Karpas-422 (cell line): ENCODE data around the gene MFSD2A. TPM values are rescaled to one million over a fixed set of nuclear protein-coding genes. Genes with fewer than 3 reads are reported as not detected.
"Not testable (repeated sequence)": the region's sequence is repeated elsewhere in the genome, so short reads cannot be mapped to it uniquely, and the experiment has no call there.

ENCODE experiments used
- DNase-seq: peaks from one replicate; pipeline ENCODE4 v3.0.0-alpha.2; 2015
- H2AFZ ChIP-seq: fragments of 200-600 bp; sonication (generic); 2 replicates; pipeline ENCODE4 v1.6.1; 2014; ENCODE audit warnings: antibody characterized with exemption, low read length, mixed read lengths
- H3K27ac ChIP-seq: fragments of 200-600 bp; sonication (generic); 2 replicates; pipeline ENCODE4 v1.5.1; 2014; ENCODE audit warnings: mild to moderate bottlenecking, low read length, moderate library complexity
- H3K27me3 ChIP-seq: fragments of 200-600 bp; sonication (generic); 2 replicates; pipeline ENCODE4 v1.6.1; 2014; ENCODE audit warnings: low read length, mixed read lengths
- H3K36me3 ChIP-seq: fragments of 200-600 bp; sonication (generic); 2 replicates; pipeline ENCODE4 v1.6.1; 2014; ENCODE audit warnings: low read length, mixed read lengths; ENCODE audit not compliant: insufficient read depth
- H3K4me1 ChIP-seq: fragments of 200-600 bp; sonication (generic); 2 replicates; pipeline ENCODE4 v1.6.1; 2014; ENCODE audit warnings: mild to moderate bottlenecking, low read length, mixed read lengths
- H3K4me2 ChIP-seq: fragments of 200-600 bp; sonication (generic); 2 replicates; pipeline ENCODE4 v1.6.1; 2014; ENCODE audit warnings: low read length, low read depth, mild to moderate bottlenecking; ENCODE audit not compliant: poor library complexity, severe bottlenecking
- H3K4me3 ChIP-seq: fragments of 200-600 bp; sonication (generic); 2 replicates; pipeline ENCODE4 v1.5.1; 2014; ENCODE audit warnings: mild to moderate bottlenecking, antibody characterized with exemption, low read length, mixed read lengths
- H3K79me2 ChIP-seq: fragments of 200-600 bp; sonication (generic); 2 replicates; pipeline ENCODE4 v1.6.1; 2014; ENCODE audit warnings: mild to moderate bottlenecking, low read length, mixed read lengths
- H3K9ac ChIP-seq: fragments of 200-600 bp; sonication (generic); 2 replicates; pipeline ENCODE4 v1.6.0; 2014; ENCODE audit warnings: low read length
- H3K9me2 ChIP-seq: fragments of 200-600 bp; sonication (generic), shearing (Covaris generic); replicated peaks from 2 replicates; pipeline ENCODE4 v1.6.0; 2014; ENCODE audit warnings: mild to moderate bottlenecking, low read length, moderate library complexity; ENCODE audit not compliant: insufficient read depth
- H3K9me3 ChIP-seq: fragments of 300-700, 200-600 bp; sonication (generic); 2 replicates; pipeline ENCODE4 v1.6.1; 2014; ENCODE audit warnings: low read length, mixed read lengths
- H4K20me1 ChIP-seq: fragments of 200-600 bp; sonication (generic); 2 replicates; pipeline ENCODE4 v1.6.1; 2014; ENCODE audit warnings: mild to moderate bottlenecking, antibody characterized with exemption, low read length, low read depth; ENCODE audit not compliant: insufficient read depth
- total RNA-seq: library from RNA; depleted of rRNA; stranded (reverse); fragments of >200 nt; shearing (Covaris generic); gene quantifications from 2 replicates; pipeline ENCODE4 v1.2.3, GENCODE V29; 2014; ENCODE audit warnings: low replicate concordance

The MFSD2A gene
- total RNA-seq, 1 experiment from 2014 or later = 20.8 TPM

DNA sequence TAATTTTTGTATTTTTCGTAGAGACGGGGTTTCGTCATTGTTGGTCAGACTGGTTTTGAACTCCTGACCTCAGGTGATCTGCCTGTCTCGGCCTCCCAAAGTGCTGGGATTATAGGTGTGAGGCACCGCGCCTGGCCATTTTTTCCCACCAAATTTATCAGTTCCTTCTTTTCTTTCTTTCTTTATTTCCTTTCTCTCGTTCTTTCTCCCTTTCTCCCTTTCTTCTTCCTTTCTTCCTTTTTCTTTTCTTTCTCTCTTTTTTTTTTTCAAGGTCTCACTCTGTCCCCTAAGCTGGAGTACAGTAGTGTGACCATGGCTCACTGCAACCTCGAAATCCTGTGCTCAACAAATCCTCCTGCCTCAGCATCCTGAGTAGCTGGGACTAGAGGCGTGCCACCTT is 26.4 kb downstream of the MFSD2A start:
- no peak overlapping the region for H3K9ac ChIP-seq
- H3K27ac ChIP-seq = no peak overlapping the region
- no peaks in the 10 kb centered on the region for H4K20me1 ChIP-seq
- no peaks in the 10 kb centered on the region for H3K9me3 ChIP-seq
- peaks cover 10% of the 10 kb centered on the region for H3K4me1 ChIP-seq
- no peaks in the 10 kb centered on the region for H3K36me3 ChIP-seq
- H3K27me3 ChIP-seq = no peaks in the 10 kb centered on the region
- H2AFZ ChIP-seq = no peak overlapping the region
- no peaks in the 10 kb centered on the region for H3K9me2 ChIP-seq
- no peak for DNase-seq
- no peak overlapping the region for H3K4me3 ChIP-seq
- no peaks in the 10 kb centered on the region for H3K79me2 ChIP-seq
- no peak overlapping the region for H3K4me2 ChIP-seq

- no peak overlapping the region for H3K4me2 ChIP-seq
- no peak overlapping the region for H3K4me3 ChIP-seq
- H3K79me2 ChIP-seq = no peaks in the 10 kb centered on the region
- H3K9me3 ChIP-seq = no peaks in the 10 kb centered on the region
- H3K36me3 ChIP-seq = no peaks in the 10 kb centered on the region
- no peaks in the 10 kb centered on the region for H3K9me2 ChIP-seq
- H2AFZ ChIP-seq = no peak overlapping the region
- no peak overlapping the region for H3K27ac ChIP-seq
- peaks cover 10% of the 10 kb centered on the region for H3K4me1 ChIP-seq
- no peaks in the 10 kb centered on the region for H4K20me1 ChIP-seq
- H3K9ac ChIP-seq = no peak overlapping the region
- no peaks in the 10 kb centered on the region for H3K27me3 ChIP-seq
- no peak for DNase-seq
Measured at GRCh38 chr1:39981945-39982344, 27.0 kb downstream of the MFSD2A start.

- not testable (repeated sequence) for H4K20me1 ChIP-seq
Measured at GRCh38 chr1:39984480-39984879, 29.5 kb downstream of the MFSD2A start.

DNA sequence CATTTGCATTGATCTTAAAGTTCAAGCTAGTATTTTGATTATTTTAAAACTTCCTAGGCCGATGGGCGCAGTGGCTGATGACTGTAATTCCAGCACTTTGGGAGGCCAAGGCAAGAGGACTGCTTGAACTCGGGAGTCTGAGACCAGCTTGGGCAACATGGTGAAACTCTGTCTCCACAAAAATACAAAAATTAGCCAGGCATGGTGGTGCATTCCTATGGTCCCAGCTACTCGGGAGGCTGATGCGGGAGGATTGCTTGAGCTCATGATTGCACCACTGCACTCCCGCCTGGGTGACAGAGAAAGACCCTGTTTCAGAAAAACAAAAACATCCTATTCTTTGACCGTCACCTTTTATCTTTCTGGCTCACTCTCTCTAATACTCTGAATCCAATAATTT is 30.0 kb downstream of the MFSD2A start:
- H3K27me3 ChIP-seq = no peaks in the 10 kb centered on the region
- H3K79me2 ChIP-seq = no peaks in the 10 kb centered on the region
- no peaks in the 10 kb centered on the region for H3K9me3 ChIP-seq
- H4K20me1 ChIP-seq = no peaks in the 10 kb centered on the region
- no peak overlapping the region for H3K4me3 ChIP-seq
- H3K4me1 ChIP-seq = peaks cover 4% of the 10 kb centered on the region
- no peak overlapping the region for H3K9ac ChIP-seq
- no peaks in the 10 kb centered on the region for H3K36me3 ChIP-seq
- no peak for DNase-seq
- no peak overlapping the region for H2AFZ ChIP-seq
- no peak overlapping the region for H3K4me2 ChIP-seq
- H3K9me2 ChIP-seq = no peaks in the 10 kb centered on the region
- no peak overlapping the region for H3K27ac ChIP-seq

More at GRCh38 chr1:39984480-39984879, 29.5 kb downstream of the MFSD2A start:
- not testable (repeated sequence) for H3K27me3 ChIP-seq, H3K4me1 ChIP-seq, H3K4me2 ChIP-seq, H3K9me2 ChIP-seq, H3K36me3 ChIP-seq, DNase-seq, H3K9me3 ChIP-seq, H3K27ac ChIP-seq, H3K79me2 ChIP-seq, H3K4me3 ChIP-seq, H2AFZ ChIP-seq, H3K9ac ChIP-seq

DNA sequence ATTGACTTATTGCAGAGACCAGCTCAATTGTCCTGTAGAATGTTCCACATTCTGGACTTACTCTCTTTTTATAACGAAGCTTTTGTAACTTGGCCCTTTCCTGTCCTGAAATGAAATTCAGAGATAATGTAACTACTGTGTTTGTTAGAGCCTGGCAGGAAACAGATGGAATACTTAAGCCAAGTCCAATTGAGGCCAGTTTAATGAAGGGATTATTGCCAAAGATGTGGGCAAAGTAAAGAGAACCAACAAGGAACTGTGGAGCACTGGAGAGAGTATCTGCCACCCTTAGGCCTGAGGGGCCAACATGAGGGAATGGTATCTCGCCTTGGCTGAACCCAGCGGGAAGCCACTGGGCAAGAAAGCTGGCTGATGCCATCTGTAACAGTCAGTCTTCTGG is 32.9 kb downstream of the MFSD2A start:
- H3K9me2 ChIP-seq = no peaks in the 10 kb centered on the region
- no peaks in the 10 kb centered on the region for H3K27me3 ChIP-seq
- no peaks in the 10 kb centered on the region for H4K20me1 ChIP-seq
- H3K27ac ChIP-seq = no peak overlapping the region
- H3K79me2 ChIP-seq = no peaks in the 10 kb centered on the region
- no peak overlapping the region for H3K9ac ChIP-seq
- H2AFZ ChIP-seq = no peak overlapping the region
- no peaks in the 10 kb centered on the region for H3K36me3 ChIP-seq
- no peak overlapping the region for H3K4me2 ChIP-seq
- DNase-seq = no peak
- H3K4me3 ChIP-seq = no peak overlapping the region
- no peaks in the 10 kb centered on the region for H3K4me1 ChIP-seq
- H3K9me3 ChIP-seq = no peaks in the 10 kb centered on the region

GRCh38 chr1:39988618-39989343 is 33.8 kb downstream of the MFSD2A start:
- Histone ChIP-seq H3K27ac (no peak overlapping the region), H3K9me3 (no peaks in the 10 kb centered on the region), H3K36me3 (no peaks in the 10 kb centered on the region)

DNA sequence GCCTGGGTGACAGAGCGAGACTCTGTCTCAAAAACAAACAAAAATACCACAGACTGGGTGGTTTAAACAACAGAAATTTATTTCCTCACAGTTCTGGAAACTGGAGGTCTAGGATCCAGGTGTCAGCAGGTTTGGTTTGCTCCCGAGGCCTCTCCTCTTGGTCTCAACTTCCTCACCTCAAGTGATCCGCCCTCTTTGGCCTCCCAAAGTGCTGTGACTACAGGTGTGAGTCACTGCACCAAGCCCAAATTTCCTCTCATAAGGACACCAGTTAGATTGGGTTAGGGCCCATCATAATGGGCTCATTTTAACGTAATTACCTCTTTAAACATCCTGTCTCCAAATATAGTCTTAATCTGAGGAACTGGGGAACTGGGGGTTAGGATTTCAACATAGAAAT is 35.5 kb downstream of the MFSD2A start:
- H3K4me2 ChIP-seq = no peak overlapping the region
- H4K20me1 ChIP-seq = no peaks in the 10 kb centered on the region
- H3K9me3 ChIP-seq = no peaks in the 10 kb centered on the region
- H3K27ac ChIP-seq = no peak overlapping the region
- H3K4me3 ChIP-seq = no peak overlapping the region
- H3K9me2 ChIP-seq = no peaks in the 10 kb centered on the region
- H3K79me2 ChIP-seq = no peaks in the 10 kb centered on the region
- no peak overlapping the region for H3K9ac ChIP-seq
- H3K27me3 ChIP-seq = no peaks in the 10 kb centered on the region
- DNase-seq = peak; percentile 12
- H2AFZ ChIP-seq = no peak overlapping the region
- H3K4me1 ChIP-seq = no peaks in the 10 kb centered on the region
- H3K36me3 ChIP-seq = no peaks in the 10 kb centered on the region

More at GRCh38 chr1:39988618-39989343, 33.8 kb downstream of the MFSD2A start:
- Histone ChIP-seq H3K27me3 (no peaks in the 10 kb centered on the region), H3K4me1 (no peaks in the 10 kb centered on the region), H3K9me2 (no peaks in the 10 kb centered on the region), H3K79me2 (no peaks in the 10 kb centered on the region), H3K9ac (no peak overlapping the region), H3K4me2 (no peak overlapping the region), H2AFZ (no peak overlapping the region), H3K4me3 (no peak overlapping the region), H4K20me1 (no peaks in the 10 kb centered on the region)
- no peak for DNase-seq

GRCh38 chr1:39992234-39992633 is 37.3 kb downstream of the MFSD2A start:
- no peak for DNase-seq
- Histone ChIP-seq H2AFZ (no peak overlapping the region), H3K9me2 (no peaks in the 10 kb centered on the region), H3K9ac (no peak overlapping the region), H3K27ac (no peak overlapping the region), H3K27me3 (no peaks in the 10 kb centered on the region), H3K9me3 (no peaks in the 10 kb centered on the region), H4K20me1 (no peaks in the 10 kb centered on the region), H3K4me2 (no peak overlapping the region), H3K4me1 (peaks cover 14% of the 10 kb centered on the region), H3K4me3 (no peak overlapping the region), H3K79me2 (no peaks in the 10 kb centered on the region), H3K36me3 (no peaks in the 10 kb centered on the region)
